GM18867 (cell line): ENCODE results near the gene IL7R.
"Not testable (repeated sequence)": the region's sequence is repeated elsewhere in the genome, so short reads cannot be mapped to it uniquely, and the experiment has no call there.

ENCODE experiments used
- ATAC-seq: cut with Tn5 transposase; IDR thresholded peaks from one replicate; pipeline ENCODE4 v1.9.1; 2021; ENCODE audit warnings: mild to moderate bottlenecking, moderate library complexity; ENCODE audit not compliant: unreplicated experiment

Gene IL7R

DNA sequence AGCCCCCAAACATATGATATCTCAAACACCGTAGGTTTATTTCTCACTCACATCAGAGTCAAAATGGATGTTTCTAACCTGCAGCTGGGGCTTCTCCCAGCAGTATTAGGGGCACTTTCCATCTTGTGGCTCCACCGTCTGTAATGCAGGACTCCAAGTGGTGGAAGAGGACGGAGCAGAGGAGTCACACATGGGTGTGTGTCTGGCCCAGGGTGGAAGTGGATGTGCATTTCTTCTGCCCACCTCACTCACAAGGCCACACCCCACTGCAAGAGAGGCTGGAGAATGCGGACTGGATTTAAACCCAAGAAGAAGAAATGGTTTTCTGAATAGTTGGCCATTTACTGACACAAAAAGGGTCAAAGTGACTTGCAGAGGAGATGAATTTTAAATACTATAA lies 13.9 kb downstream of the IL7R start:
- ATAC-seq, result no peak

DNA sequence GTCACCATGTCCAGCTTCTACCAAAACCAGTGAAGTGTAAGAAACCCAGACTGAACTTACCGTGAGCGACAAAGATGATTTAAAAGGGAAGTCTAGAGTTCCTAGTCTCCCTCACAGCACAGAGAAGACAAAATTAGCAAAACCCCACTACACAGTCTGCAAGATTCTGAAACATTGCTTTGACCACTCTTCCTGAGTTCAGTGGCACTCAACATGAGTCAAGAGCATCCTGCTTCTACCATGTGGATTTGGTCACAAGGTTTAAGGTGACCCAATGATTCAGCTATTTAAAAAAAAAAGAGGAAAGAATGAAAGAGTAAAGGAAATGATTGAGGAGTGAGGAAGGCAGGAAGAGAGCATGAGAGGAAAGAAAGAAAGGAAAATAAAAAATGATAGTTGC lies 19.8 kb downstream of the IL7R start:
- no peak for ATAC-seq

DNA sequence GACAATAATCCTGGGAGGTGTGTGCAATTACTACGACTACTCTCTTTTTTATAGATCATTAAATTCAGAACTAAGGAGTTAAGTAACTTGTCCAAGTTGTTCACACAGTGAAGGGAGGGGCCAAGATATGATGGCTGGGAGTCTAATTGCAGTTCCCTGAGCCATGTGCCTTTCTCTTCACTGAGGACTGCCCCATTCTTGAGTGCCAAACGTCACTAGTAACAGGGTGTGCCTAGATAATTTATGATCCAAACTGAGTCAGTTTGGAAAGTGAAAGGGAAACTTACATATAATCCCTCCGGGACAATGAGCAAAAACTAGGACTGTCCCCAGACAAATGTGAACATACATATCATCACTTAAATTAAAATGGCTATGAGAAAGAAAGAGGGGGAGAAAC lies 20.2 kb downstream of the IL7R start:
- no peak for ATAC-seq

DNA sequence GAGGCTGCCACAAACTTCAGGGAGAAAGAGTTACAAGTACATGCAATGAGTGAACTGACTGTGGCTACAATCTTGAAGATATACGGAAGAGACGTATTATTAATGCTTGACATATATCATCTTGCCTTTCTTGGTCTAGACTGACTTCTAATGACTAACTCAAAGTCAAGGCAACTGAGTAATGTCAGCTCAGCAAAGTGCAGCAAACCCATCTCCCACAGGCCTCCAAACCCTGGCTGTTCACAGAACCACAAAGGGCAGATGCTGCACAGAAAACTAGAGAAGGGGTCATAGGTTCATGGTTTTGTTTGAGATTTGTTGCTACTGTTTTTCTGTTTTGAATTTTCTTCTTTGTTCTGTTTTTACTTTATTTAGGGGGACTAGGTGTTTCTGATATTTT lies 21.0 kb downstream of the IL7R start:
- no peak for ATAC-seq

DNA sequence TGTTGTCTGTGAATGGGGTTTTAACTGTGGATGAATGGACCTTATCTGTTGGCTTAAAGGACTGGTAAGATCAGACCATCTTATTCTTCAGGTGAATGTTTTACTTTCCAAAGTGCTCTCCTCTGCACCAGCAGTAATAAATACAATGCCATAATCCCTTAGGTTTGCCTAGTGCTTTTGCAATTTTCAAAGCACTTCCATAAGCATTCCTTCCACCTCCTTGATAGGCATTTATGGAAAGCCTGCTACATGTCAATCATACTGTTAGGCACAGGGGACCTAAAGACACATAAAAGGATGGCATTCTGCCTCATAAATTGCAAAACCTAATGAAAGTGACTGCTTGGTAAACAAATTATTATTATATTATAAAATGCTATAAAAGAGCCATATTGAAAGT lies 21.4 kb downstream of the IL7R start:
- ATAC-seq, result no peak

DNA sequence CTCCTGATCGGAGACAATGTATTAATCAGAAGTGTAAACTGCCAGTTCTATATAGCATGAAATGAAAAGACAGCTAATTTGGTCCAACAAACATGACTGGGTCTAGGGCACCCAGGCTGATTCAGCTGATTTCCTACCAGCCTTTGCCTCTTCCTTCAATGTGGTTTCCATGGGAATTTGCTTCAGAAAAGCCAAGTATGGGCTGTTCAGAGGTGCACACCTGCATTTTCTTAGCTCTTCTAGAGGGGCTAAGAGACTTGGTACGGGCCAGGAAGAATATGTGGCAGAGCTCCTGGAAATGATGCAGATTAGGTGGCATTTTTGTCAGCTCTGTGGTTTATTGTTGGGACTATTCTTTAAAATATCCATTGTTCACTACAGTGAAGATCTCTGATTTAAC lies 22.4 kb downstream of the IL7R start:
- no peak for ATAC-seq

DNA sequence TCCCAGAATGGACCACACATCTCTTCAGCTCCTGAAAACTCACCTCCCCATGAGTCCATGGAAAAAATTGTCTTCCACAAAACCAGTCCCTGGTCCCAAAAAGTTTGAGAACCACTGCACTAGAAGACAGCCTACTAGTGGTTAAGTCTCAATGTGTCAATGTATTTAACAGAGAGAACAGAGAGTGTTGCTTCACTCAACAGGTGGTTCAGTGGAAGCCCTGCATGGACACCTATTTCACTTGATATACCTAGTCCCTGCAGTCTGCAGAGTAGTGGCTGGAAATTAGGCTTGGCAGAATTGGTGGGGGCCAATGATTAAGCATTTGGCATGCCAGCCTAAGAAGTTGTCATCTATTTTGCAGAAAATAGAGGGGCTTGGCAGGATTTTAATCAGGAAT lies 23.0 kb downstream of the IL7R start:
- ATAC-seq, result no peak

DNA sequence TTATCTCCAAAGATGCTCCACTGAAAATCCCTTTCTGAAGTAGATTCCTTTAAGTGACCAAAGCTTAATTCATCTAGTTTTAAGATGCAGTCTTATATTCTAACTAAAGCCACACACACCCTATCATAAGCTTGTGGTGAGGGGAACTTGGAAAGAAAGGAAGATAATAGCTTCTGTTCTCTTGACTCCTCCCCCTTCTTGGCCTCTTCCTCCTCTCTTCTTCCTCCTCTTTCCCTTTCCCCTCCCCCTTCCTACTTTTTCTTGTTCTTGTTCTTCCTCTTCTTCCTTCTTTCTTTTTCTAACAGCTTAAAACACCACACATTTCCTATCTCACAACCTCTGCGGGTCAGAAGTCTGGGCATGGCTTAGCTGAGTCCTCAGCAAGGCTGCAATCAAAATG lies 23.5 kb downstream of the IL7R start:
- no peak for ATAC-seq

DNA sequence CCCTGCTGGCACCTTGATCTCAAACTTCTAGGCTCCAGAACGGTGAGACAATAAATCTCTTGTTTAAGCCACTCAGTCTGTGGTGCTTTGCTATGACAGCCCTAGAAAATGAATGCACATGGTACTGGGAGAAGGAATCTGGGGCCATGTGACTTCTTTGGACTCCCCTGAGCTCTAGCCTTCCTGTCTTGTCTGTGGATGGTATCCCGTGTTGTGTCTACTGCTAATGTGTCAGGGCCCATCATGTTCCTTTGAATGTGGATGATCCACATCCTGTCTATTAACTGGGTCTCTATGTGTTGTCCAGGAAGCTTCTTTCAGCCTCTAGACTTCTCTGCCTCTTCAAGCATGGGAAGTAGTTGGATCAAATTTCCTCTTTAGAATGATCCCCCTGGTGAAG lies 25.1 kb downstream of the IL7R start:
- no peak for ATAC-seq

DNA sequence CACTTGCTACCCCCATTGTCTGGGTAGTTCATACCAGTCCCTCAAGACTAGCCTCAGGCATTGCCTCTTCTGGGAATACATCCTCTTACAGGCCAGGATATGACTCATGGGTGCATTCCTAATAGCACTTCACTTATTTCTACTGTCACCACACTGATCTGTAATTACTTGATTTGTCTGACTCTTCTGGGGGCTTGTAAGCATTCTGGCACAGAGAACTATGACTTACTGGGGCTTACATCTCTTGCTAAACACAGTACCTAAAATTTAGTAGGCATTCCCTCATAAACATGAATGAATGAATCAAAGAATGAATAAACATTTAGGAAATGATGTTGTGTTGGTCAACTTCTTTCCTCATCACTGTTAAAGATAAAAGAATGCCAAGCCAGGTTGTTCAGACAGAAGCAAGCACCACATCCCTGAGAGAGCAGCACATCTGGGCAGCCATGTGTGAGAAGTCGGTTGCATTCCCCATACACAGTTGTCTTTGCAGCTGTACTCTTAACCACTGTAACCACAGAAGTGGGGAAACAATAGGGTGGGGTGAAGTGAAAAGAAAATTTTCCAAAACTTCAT lies 27.6 kb downstream of the IL7R start:
- peak; percentile 79 for ATAC-seq

DNA sequence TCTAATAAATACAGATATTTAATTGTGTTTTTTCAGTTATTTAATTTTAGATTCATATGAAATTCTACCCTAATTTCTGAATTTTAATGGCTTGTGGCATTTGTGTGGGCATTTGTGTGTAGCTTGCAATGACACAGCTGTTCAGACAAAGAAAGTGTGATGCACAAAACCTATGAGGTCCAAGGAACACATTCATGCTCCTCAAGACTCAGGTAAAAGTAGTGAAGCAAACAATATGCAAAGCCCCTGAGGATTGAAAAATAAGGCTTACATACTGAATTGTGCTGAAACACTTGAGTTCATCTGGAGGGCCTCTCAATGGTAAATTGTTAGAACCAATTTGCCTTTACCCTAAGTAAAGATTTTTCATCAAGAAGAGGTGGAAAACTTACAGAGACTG lies 28.1 kb downstream of the IL7R start:
- peak; percentile 25 for ATAC-seq

DNA sequence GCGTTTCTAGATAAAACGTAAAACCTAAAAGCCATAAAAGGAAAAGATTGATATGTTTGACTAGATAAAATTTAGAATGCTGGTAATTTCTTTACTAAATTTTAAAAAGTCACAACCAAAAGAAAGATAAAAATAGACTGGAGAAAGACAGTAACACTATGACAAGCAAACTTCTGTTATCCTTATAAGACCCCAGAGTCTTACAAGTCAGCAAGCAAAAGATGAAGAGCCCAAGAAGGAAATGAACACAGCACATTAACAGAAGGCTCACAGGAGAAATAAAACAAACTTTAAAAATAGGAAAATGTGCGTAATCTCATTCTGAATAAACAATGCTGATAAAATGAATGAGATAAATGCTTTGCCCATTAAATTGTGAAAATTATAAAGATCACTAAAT lies 29.7 kb downstream of the IL7R start:
- no peak for ATAC-seq

DNA sequence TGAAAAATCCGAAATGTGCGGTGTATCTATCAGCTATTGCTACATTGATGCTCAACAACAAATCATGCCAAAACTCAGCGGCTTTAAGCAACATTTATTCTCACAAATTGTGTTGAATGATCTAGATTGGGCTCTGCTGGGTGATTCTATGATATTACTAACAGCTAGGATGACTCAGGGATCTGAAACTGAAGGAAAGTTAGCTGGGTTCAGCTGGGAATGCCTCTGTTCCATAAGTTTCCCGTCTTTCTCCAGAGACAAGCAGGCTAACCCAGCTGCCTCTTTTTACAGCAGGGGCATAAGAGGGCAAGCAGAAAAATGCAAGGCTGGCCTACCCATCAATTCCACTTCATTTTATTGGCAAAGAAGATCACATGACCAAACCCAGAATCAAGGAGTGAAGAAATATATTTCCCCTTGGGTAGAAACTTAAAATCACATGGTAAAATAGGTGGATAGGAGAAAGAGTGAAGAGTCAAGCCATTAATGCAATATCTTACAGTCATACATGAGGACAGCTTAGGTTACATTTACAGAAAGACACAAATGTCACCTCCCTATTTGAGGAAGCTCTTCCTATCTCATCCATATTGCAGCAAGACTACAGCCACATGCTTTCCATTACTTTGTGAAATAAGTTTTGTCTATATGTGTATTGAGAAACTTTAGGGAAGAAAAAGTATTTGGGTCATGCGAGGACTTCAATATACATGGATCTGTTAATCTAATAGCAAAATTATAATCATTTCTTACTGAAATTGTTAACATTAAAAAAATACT lies 30.8 kb downstream of the IL7R start:
- no peak for ATAC-seq

DNA sequence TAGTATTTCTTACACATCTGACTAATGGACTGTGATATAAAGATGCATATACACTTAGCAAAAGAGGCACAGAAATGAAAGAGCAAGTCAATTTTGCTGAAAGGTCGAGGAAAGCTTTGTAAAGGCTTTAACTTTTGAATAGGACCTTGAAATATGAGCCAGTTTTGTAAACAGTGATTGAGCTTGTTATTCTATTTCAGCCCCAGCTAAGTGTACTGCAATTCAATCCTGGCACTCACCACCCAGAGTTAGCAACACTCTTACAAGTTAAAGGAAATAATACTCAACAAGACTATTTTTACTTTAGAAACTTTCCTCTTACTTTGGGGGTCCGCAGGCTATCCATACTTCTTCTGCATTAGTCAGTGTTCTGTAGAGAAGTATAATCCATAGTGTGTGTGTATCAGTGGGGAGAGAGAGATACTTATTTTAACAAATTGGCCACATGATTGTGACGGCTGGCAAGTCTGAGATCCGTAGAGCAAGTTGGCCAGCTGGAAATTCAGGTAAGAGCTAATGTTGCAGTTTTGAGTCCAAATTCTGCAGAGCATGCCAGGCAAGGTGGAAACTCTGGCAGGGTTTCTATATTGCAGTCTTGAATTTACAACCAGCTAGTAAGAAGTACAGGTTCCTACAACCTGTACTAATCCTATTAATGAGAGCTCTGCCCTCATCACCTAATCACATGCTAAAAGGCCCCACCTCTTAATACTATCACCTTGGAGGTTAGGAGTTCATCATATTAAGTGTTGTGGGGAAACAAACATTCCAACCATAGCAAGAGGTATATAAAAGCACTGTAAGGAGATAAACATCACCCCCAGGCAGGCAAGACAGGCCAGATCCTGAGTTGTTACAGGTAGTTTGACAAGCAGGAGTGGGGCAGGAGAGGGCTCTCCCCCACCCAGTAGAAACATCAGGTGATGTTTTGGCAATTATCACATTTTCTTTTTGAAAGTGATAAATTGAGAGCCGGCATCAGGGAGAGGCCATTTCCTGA lies 33.6 kb downstream of the IL7R start:
- no peak for ATAC-seq

DNA sequence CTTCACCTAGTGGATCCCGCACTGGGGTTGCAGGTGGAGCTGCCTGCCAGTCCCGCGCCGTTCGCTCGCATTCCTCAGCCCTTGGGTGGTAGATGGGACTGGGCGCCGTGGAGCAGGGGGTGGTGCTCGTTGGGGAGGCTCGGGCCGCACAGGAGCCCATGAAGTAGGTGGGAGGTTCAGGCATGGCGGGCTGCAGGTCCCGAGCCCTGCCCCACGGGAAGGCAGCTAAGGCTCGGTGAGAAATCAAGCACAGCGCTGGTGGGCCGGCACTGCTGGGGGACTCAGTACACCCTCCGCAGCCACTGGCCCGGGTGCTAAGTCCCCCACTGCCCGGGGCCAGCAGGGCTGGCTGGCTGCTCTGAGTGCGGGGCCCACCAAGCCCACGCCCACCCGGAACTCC lies 36.1 kb downstream of the IL7R start:
- not testable (repeated sequence) for ATAC-seq

DNA sequence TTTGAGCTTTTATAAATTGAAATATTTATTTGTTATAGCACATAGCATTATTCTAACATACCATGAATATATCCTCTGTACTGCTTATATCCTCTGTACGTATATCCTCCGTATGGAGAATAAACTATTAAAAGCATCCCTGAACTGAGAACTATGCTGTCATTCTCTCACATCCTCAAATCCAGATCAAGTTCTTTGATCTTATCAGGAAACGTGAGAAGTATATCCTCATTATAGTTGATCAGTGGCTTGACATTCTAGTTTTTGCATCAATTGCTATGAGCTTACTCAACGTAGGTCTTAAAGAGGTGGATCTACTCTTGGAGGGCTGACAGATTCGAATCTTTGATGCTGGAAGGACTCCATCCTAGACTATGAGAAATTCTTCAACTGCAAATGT lies 37.4 kb downstream of the IL7R start:
- ATAC-seq, result no peak

DNA sequence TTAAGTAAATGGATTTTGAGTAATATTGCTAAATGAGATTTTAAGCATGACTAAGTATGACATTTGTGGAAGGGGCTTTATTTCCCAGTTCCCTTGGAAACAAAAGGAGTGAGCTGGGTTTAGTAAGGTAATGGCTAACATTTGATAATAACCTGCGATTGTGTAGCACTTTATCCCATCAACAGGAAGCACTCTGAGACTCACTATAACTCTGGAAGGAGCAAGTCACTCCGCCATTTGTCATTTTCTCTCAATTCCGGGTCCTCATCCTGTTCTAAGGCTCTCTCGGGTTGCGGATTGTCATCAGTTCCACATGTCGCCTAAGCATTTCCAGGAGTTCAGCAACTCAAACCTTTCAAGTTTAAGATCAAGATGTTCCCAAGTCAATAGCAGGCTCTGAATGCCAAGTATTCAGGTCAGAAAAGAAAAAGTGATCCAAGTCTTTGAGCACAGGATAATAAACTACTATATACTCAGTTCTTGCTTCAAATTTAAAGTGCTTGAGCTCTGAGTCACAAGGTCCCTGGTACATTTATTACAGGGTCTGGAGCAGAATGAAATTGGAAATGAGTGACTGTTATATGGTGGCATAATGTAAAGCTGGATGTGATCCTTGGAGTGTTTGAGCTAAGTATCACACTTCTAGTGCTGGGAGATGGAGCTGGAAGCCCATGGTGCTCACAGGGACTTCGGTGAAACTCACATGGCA lies 42.4 kb downstream of the IL7R start:
- no peak for ATAC-seq

DNA sequence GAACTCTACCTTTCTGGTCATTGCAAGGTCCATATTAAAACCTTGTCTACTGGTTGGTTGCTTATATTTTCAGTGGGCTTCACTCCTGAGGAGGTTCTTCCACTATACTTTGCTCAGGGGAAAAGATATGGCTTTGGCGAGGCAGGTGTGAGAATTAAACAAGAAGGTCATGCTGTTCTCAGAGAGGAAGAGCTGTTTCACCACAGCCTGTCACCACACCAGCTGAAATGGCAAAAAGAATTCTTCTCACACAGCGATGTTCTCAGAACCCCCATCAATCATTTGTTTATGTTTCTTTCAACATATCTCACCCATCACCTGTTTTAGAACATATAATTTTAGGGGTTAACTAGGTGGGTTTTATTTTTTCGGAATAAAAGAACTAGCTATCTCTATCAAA lies 43.1 kb downstream of the IL7R start:
- ATAC-seq, result peak; percentile 46

DNA sequence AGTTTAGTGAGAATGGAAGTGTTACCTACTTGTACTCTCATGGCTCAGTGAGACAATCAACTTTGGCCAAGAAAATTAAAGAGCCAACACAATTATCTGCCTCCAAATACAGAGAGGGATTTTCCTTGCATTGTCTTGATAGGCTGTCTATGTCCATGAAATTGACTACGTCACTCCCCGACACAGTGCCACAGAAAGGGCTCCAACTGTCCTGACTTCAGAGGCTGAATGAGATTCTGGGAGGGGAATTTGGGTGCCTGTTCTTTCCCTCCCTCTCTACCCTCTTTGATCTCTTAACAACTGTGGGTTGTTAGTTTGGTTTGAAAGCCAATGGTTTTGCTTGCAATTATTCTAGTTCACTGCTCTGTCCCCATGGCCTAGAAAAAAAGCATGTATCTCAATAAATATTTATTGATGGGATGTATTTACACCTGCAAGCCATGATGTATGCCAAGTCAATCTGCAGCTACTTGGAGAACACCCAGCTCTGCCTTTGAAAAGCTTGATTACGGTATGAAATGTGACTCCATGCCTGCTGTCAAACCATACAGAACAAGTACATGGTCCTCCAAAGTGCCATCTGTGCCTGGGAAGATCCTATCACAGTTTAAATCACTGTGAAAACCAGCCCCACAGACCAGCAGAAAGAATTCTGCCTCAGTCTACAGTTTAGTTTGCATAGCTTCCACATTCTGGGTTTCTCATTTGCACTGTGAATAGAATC lies 44.4 kb downstream of the IL7R start:
- no peak for ATAC-seq

DNA sequence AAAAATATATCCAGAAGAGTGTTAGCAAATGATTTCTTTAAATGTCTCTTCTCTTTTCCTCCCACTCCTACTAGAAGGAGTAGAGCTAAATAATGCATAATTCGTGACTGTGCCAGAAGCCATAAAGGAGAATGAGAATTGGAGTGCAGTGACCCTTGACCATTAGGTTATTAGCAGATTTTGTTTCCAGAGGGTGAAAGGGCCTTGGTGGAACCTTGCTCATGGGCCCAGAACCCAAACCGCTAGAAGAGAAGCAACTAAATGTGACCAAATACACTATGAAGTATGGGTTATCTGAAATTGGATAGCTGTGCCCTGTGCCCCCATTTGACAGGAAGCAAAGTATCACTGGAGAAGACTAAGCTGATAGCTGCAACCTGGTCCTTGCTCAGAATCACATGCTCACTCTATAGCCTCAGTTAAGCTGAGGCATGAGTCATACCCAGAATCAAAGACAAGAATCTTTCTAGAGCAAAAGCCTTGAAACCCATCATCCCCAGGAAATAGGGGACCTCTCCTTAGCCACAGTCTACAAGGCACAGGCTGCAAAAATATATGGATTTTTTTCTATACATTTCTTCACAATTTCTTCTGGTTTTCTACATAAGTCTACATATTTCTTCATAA lies 45.5 kb downstream of the IL7R start:
- peak; percentile 55 for ATAC-seq
